HepG2 (cell line): ENCODE data around the gene TXN. TPM values are rescaled to one million over a fixed set of nuclear protein-coding genes. Genes with fewer than 3 reads are reported as not detected.

Experiments
- CEBPB ChIP-seq: IDR thresholded peaks from 2 replicates; pipeline ENCODE4 v1.6.1; 2011; ENCODE audit warnings: low read depth, low read length, improper control_type of control experiment, borderline replicate concordance
- E2F5 ChIP-seq: sonication (generic); formaldehyde crosslinking; conservative IDR thresholded peaks from 2 replicates; pipeline ENCODE4 v1.4.0; 2020; ENCODE audit warnings: missing genetic modification reagents
- GLMP ChIP-seq: sonication (generic); formaldehyde crosslinking; IDR thresholded peaks from 2 replicates; pipeline ENCODE4 v1.9.0; 2021; ENCODE audit warnings: missing genetic modification reagents, mild to moderate bottlenecking, borderline replicate concordance
- MBNL3 ChIP-seq: fragments of 250-450 bp; sonication (Bioruptor Pico); conservative IDR thresholded peaks from 2 replicates; pipeline ENCODE4 v1.8.0; 2022; ENCODE audit warnings: mild to moderate bottlenecking, inconsistent platforms
- MTF2 ChIP-seq: sonication (generic); formaldehyde crosslinking; IDR thresholded peaks from 2 replicates; pipeline ENCODE4 v1.5.0; 2020; ENCODE audit warnings: missing genetic modification reagents, borderline replicate concordance
- NR2C2 ChIP-seq: sonication (generic); formaldehyde crosslinking; IDR thresholded peaks from 2 replicates; pipeline ENCODE4 v1.4.0; 2020; ENCODE audit warnings: missing genetic modification reagents, mild to moderate bottlenecking, moderate library complexity, borderline replicate concordance
- ZBTB40 ChIP-seq, 2 experiments: fragments of 450-650 bp in 1 of 2; sonication (generic) in 1 of 2; formaldehyde crosslinking in 1 of 2; IDR thresholded peaks; 2 replicates each; pipeline versions ENCODE4 v1.6.1 to v1.8.0; 2016 to 2022; ENCODE audit warnings: antibody characterized with exemption in 1 of 2, mild to moderate bottlenecking in 1 of 2, missing genetic modification reagents in 1 of 2
- polyA plus RNA-seq, 8 experiments: library from polyadenylated mRNA; depleted of rRNA in 3 of 8; stranded (reverse) in 7 of 8; unstranded in 1 of 8; fragments of >200 nt; fragmentation: Illumina TruSeq in 4 of 8; extraction: Trizol in 4 of 8; gene quantifications; 2 replicates each; pipeline versions ENCODE4 v1.2.1 to v1.2.3, GENCODE V29; 2011 to 2016; ENCODE audit warnings: low read depth in 4 of 8, missing spikeins in 1 of 8, mixed read lengths in 1 of 8; ENCODE audit not compliant: insufficient read depth in 1 of 8
- total RNA-seq, 5 experiments: library from RNA; depleted of rRNA; stranded (reverse); fragments of >200 nt; fragmentation: Illumina TruSeq; extraction: Trizol; gene quantifications; 2 replicates each; pipeline ENCODE4 v1.2.3, GENCODE V29; 2016; ENCODE audit warnings: low read depth in 1 of 5
- TF ChIP-seq, protein P1 (sequence below): sonication (generic); formaldehyde crosslinking; IDR thresholded peaks from 2 replicates; pipeline ENCODE4 v1.4.0; 2020; ENCODE audit warnings: low read depth, missing genetic modification reagents
- TF ChIP-seq, protein P2 (sequence below): sonication (generic); formaldehyde crosslinking; IDR thresholded peaks from 2 replicates; pipeline ENCODE4 v1.4.0; 2020; ENCODE audit warnings: missing genetic modification reagents, borderline replicate concordance

TXN gene
- total and polyA plus RNA-seq, 2 of the 13 experiments (the other 11 are each of a cell fraction or from before 2014, with no cell fraction given): 364 to 470 TPM

GRCh38 chr9:110213413-110214044 is 42.8 kb downstream of the TXN start (continued):
- TF ChIP-seq, protein P1, sequence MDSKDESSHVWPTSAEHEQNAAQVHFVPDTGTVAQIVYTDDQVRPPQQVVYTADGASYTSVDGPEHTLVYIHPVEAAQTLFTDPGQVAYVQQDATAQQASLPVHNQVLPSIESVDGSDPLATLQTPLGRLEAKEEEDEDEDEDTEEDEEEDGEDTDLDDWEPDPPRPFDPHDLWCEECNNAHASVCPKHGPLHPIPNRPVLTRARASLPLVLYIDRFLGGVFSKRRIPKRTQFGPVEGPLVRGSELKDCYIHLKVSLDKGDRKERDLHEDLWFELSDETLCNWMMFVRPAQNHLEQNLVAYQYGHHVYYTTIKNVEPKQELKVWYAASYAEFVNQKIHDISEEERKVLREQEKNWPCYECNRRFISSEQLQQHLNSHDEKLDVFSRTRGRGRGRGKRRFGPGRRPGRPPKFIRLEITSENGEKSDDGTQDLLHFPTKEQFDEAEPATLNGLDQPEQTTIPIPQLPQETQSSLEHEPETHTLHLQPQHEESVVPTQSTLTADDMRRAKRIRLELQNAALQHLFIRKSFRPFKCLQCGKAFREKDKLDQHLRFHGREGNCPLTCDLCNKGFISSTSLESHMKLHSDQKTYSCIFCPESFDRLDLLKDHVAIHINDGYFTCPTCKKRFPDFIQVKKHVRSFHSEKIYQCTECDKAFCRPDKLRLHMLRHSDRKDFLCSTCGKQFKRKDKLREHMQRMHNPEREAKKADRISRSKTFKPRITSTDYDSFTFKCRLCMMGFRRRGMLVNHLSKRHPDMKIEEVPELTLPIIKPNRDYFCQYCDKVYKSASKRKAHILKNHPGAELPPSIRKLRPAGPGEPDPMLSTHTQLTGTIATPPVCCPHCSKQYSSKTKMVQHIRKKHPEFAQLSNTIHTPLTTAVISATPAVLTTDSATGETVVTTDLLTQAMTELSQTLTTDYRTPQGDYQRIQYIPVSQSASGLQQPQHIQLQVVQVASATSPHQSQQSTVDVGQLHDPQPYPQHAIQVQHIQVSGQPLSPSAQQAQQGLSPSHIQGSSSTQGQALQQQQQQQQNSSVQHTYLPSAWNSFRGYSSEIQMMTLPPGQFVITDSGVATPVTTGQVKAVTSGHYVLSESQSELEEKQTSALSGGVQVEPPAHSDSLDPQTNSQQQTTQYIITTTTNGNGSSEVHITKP (CRISPR knock-in tag): no peak
- TF ChIP-seq ZBTB40 (IDR thresholded peaks at IDR 0.05): no peak
- no peak for TF ChIP-seq ZBTB40 (CRISPR knock-in tag; IDR thresholded peaks at IDR 0.05)
- 0 out of 2 replicates have a peak, but pooled peaks have one; percentile 23 for TF ChIP-seq CEBPB
- TF ChIP-seq, protein P2, sequence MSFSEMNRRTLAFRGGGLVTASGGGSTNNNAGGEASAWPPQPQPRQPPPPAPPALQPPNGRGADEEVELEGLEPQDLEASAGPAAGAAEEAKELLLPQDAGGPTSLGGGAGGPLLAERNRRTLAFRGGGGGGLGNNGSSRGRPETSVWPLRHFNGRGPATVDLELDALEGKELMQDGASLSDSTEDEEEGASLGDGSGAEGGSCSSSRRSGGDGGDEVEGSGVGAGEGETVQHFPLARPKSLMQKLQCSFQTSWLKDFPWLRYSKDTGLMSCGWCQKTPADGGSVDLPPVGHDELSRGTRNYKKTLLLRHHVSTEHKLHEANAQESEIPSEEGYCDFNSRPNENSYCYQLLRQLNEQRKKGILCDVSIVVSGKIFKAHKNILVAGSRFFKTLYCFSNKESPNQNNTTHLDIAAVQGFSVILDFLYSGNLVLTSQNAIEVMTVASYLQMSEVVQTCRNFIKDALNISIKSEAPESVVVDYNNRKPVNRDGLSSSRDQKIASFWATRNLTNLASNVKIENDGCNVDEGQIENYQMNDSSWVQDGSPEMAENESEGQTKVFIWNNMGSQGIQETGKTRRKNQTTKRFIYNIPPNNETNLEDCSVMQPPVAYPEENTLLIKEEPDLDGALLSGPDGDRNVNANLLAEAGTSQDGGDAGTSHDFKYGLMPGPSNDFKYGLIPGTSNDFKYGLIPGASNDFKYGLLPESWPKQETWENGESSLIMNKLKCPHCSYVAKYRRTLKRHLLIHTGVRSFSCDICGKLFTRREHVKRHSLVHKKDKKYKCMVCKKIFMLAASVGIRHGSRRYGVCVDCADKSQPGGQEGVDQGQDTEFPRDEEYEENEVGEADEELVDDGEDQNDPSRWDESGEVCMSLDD: no peak
- TF ChIP-seq E2F5: no peak
- no peak for TF ChIP-seq MTF2 (CRISPR knock-in tag)
- TF ChIP-seq GLMP (CRISPR knock-in tag): no peak
- TF ChIP-seq NR2C2 (CRISPR knock-in tag): 0 out of 2 replicates have a peak, but pooled peaks have one; percentile 17
- no peak for TF ChIP-seq MBNL3 (CRISPR knock-in tag)
